NCI-H82 treated with DMSO at 0.1 percent for 48 hours (cell line): ENCODE data around the gene WWP2.
"Not testable (repeated sequence)": the region's sequence is repeated elsewhere in the genome, so short reads cannot be mapped to it uniquely, and the experiment has no call there.

Experiments used
- DNase-seq: peaks from one replicate; lab custom pipeline; 2025; ENCODE audit not compliant: unreplicated experiment; lab: John Stamatoyannopoulos, UW

Gene WWP2

DNA sequence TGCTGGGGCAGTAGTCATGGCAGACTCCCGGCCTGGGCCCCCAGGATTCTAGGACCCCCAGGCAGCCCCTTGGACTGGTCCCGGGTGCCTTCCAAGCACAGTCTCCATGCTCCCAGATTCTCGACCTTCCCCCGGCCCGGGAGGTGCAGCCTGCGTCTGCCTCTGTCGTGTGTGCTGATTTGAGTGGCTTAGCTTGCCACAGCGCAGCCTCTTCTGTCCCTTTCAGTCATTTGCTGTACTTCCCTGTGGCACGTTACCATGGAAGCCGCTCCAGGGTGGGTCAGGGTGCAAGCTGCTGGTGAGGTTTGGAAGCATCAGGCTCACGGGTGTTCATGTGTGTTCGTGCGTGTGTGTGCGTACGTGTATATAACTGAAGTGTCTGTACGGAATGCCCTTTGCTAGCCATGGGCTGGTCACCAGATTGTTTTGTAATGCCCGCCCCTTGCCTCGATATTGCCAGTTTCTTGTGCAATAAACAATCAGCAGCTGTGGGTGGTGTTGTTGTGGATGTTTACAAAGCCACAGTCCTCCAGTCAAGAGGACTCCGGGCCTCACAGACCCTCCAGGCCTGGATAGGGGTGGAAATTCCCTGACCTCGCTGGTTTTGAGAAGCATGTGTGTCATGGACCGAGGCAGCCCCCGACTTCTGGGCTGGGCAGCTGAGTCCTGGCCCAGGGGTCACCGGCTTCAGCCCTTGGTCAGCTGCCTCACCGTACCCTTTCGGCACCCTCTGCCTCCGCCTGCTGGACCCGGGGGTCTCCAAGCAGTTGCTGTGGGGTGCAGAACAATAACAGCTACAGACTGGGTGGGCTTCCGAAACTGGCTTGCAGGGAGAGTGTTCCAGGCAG, 179.3 kb downstream of the WWP2 start:
- no peak for DNase-seq

DNA sequence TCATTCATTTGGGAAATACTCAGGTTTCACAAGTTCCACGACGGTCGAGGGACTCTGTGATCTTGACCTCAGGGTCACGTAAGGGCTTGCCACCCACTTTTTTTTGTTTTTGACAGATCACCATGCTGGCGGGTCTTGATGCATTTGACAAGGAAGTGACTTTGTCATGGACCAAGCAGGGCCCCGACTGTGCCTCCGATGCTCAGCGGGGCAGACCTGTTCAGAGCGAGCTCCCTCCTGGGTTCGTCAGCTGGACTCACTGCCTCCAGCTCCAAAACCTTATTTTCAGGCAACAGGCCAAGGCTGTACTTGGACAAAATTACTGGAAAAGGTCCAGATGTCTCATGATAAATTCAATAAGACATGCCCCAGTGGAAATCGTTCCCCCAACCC, 180.0 kb downstream of the WWP2 start:
- DNase-seq, result no peak

DNA sequence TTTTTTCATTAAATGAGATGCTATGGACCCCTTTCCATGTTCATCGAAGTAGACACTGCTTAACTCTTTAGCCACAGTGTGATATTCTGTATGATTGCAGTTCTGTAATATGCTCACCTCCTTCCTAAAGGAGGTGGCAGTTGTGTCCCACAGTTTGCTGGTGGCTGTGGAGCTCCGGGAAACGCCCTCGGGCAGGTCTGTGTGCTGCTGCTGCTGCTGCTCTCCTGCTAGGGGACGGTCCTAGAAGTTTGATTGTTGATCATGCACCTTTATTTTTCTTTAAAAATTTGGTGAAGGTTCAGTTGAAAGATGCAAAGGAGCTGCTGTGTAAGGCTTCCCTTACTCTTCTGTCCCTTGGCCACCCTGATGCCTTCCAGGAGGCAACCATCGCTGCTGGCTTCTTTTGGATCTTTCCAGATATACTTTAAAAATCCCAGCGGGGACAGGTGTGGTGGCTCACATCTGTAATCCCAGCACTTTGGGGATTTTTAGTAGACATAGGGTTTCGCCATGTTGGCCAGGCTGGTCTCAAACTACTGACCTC, 180.6 kb downstream of the WWP2 start:
- no peak for DNase-seq

DNA sequence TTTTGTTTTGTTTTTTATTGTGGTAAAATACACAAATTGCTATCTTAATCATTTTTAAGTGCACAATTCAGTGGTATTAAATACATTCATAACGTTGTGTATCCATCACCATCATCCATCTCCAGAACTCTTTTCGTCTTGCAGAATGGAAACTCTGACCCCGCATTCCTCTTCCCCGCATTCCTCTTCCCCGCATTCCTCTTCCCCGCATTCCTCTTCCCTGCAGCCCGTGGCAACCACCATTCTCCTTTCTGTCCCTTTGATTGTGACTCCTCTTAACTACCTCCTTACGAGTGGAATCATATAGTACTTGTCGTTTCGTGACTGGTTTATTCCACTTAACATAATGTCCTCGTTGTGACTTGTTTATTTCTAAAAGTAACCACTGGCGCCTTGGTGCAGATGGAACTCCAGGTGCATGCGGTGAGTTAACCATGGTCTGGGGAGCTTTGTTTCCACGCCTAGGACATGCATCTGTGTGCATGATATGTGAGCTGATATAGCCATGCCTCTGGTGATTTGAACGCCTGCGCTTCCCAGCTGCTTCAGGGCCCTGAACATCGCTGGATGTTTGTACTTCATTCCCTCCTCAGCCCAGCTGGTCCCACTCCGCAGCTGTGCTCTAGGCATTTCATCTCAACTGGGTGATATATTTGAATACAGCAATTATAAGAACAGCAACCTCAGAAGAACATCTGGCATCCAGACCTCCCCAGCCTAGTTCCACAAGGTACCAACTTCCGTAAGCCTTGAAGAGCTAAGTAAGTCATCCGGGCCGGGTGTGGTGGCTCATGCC, 181.3 kb downstream of the WWP2 start:
- not testable (repeated sequence) for DNase-seq

DNA sequence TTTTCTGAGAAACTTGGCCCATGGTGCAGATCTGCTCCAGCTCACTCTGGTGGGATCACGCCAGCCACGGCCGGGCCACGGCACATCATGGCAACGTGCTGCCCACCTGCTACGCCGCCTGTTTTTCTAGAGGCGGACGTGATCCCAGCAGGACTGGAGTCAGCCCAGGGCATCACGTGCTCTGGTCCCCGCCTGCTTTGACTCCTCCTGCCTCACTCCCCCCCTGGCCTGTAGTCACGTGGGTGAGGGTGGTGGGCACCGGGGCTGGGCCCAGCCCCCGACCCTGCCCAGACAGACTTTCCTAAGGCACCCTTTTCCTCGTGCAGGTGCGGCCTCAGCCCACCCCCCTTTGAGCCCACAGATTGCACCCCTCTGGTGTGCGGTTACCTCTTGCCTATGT, 188.3 kb downstream of the WWP2 start:
- not testable (repeated sequence) for DNase-seq

DNA sequence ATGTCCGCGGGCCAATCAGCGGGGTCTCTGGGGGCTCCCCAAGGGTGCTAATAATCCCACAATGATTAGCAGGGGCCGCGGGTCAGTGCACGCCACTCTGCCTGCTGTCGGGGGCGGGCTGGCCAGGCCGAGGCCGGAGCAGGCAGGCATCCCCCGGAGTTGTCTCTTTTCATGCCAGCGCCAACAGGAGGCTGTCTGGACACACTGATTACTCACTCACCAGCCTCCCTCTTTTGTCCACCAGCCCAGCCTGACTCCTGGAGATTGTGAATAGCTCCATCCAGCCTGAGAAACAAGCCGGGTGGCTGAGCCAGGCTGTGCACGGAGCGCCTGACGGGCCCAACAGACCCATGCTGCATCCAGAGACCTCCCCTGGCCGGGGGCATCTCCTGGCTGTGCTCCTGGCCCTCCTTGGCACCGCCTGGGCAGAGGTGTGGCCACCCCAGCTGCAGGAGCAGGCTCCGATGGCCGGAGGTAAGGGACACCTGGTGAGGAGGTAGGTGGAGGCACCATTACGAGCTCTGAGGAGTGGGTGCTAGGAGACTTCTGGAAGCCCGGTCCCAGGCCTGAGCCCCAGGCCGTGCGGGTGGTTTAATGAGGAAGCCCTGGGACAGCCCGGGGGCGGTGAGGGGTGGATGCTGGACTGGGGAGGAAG, 189.0 kb downstream of the WWP2 start, which contains the start of gene CLEC18A:
TSS of gene CLEC18A (plus strand) at position 318 of the 655 bp plus-strand sequence. CDS start at position 351, 33 bp downstream.
- not testable (repeated sequence) for DNase-seq

DNA sequence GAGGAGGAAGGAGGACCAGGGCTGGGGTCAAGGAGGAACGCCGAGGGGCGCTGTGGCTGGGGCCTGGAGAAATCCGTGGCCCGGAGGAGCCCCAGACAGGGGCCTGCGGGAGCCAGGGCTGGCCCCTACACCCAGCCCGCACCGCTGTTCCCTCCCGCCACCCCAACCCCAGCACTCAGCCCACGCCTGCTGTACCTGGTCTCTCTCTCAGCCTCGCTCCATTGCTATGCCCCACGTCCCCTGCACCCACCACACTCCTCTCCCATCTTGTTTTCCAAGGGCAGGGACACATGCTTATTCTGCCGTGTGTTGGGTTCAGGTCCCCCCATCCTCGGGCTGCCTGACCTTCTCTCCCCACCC, 189.5 kb downstream of the WWP2 start:
- not testable (repeated sequence) for DNase-seq

DNA sequence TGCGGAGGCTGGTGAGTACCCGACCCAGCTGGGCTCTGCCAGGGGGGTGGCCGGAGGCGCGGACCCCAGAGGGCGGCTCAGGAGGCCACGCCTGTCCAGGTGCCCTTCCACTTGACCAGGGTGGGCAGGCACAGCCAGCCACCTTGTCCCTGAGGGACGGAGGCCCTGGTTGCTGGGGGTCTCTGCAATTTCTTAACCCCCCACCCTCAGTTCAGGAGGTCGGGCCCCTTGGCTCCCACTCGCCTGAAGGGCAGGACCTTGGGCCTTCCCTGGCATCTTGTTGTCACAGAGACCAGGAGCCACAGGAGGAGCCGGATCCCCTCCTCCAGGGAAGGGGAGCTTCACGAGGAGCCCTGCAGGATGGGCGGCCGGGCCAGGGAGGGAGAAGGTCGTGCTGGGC, 190.0 kb downstream of the WWP2 start:
- not testable (repeated sequence) for DNase-seq

DNA sequence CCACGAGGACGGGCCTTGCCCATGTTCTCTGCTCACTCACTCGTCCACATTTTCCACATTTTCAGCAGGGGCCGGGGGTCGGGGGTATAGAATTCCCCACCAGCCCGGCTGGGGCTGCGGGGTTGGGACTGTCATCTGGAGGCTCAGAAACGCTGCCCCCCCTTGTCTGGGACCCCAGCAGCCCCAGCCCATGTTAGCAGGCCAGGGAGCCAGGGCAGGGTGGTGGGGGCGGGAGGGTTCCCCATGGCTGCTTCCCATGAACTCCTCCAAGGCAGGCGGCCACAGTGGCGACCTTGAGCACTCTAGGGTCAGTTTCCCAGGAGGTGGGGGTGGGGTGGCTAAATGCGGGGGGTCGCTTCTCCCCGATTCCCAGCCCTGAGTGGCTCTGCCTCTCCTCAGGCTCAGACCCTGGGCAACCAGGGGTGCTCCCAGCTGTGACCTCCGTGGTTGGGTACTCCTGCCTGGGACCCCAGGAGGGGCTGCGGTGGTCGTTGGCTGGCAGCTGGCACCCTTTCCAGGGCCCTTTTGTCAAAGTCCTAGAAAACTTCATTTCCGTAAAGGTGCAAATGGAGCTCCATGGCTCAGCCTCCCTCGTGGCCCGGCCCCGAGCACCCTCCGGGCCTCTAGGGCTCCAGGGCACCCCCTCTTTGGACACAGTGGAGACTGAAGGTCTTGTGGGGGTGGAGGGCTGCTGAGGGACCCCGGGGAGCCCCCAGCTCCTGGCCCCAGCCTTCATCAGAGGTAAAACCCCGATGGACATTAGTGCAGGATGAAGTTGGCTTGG, 190.6 kb downstream of the WWP2 start:
- DNase-seq, result not testable (repeated sequence)

DNA sequence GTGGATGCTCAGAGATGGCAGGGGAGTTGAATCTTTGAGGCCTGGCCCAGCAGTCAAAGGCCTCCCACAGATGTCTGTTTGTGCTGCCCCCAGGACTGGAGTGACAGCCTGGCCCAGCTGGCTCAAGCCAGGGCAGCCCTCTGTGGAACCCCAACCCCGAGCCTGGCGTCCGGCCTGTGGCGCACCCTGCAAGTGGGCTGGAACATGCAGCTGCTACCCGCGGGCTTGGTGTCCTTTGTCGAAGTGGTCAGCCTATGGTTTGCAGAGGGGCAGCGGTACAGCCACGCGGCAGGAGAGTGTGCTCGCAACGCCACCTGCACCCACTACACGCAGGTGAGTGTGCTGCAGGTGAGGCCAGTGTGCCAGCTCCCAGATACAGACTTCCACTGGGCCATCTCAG, 192.1 kb downstream of the WWP2 start:
- DNase-seq, result not testable (repeated sequence)

DNA sequence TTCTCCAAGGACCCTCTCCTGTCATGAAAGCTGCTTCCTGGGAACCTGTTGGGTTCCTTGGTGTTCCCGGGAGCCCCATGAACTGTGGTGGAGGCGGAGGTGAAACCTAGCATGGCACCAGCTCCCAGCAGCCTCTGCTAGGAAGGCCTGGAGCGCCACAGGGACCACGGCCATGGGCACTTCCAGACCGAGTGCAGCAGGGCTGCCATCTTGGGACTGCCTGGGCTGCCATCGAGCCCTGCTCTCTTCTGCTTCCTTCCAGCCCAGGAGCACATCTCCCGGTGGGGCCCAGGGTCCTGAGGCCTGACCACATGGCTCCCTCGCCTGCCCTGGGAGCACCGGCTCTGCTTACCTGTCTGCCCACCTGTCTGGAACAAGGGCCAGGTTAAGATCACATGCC, 201.2 kb downstream of the WWP2 start:
- DNase-seq, result not testable (repeated sequence)

DNA sequence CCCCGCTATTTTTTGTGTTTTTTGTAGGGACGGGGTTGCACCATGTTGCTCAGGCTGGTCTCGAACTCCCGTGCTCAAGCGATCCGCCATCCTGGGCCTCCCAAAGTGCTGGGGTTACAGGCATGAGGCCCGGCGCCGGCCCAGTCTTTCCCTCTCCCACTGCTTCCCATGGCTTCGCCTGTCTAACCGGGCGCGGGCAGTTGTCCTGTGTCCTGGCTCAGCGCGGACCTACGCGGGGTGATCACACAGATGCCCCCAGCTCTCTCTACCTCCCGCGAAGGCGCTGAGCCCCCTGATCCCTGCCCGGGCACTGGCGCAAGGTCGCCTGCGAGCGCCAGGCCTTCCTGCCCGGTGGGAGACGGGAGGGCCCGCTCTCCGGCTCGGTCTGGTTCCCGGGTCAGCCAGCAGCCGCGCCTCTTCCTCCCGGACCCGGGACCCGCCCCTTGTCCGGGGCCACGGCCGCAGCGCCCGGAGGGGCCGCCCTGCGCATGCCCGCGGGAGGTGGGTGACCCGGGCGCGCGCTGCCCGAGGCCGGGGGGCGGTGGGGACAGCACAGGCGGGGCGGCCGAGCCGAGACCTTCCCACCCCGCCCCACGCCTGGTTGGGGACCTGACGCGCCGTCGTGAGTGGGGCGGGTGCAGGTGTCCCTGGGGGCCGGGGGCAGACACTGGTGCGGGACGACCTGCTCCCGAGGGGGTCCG, 203.0 kb downstream of the WWP2 start:
- DNase-seq, result not testable (repeated sequence)

DNA sequence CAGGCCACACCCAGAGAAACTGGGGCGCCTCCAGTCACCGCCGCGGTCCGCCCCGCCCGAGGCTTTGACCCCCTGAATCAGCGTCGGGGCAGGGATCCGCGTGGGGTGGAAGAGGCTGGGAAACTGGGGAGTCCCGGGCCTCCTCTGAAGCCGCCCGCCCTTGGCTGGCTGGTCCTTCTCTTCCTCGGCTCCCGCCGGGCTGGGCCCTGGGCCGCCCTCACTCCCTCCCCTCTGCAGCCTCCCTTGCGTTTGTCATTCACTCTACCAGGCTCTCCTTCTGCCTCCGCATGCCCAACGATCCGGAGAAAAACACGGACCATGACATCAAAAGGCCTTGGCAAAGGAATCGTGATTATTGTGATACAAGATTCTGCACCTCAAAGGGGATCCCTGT, 203.5 kb downstream of the WWP2 start:
- DNase-seq, result not testable (repeated sequence)

DNA sequence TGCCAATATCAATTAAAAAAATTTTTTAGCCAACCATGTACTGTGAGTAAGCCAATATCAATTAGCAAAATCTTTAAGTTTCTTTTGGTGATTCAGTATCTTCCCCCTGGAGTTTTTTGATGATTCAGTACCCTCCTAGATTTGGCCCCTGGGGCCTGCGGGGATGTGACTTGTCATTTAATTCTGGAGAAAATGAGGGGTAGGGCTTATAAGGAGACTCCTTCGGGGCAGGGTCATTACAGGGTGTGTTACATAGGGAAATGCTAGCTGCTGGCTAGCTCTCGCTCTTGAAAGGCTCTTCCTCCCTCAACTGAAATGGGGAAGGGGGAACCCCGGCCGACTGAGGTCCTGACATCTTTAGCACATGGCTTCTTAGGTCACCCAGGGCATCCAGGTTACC, 205.6 kb downstream of the WWP2 start:
- DNase-seq, result not testable (repeated sequence)

DNA sequence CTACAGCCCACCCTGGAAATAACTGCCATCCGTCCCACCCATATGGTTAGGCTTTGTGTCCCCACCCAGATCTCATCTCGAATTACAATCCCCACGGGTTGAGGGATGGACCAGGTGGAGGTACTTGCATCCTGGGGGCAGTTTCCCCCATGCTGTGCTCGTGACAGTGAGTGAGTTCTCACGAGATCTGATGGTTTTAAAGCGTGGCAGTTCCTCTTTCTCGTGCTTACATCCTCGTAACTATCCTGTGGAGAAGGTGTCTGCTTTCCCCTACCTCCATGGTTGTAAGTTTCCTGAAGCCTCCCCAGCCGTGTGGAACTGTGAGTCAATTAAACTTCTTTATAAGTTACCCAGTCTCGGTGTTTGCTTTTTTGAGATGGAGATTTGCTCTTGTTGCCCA, 206.0 kb downstream of the WWP2 start:
- not testable (repeated sequence) for DNase-seq

DNA sequence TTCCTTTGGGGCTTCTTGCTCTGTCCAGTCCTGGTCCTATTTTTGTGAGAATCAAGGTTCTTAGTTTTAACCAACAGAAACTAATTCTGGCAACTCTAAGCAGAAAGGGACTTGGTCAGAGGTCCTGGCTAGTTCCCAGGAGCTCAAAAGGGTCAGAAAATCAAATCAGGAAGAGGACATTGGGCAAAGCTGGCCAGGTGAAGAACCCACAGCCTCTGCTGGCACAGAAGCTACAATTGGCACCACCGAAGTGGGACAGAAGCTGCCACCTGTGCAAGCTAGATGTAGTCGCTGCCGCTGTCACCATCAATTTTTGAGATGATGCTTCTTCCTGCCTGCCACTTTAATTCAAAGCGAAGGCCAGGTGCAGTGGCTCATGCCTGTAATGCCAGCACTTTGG, 207.5 kb downstream of the WWP2 start:
- DNase-seq, result not testable (repeated sequence)

DNA sequence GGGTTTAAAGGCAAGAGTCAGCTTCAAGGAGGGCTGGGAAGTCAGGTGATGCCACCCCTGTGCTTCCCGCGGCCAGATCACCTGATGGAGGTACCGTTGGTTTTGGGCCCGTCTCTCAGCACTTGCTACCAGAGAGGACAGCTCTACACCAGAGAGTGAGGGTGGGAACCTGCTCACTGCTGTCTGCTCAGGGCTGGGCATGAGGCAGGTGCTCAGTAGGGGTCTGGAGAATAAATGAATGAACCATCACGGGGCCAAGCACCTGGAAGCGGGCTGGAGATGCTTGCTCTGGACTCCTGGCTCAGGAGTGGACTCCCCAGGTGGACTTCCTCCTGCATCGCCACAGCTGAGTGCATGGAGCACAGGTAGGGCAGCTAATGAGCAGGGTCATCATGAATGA, 210.0 kb downstream of the WWP2 start:
- not testable (repeated sequence) for DNase-seq

DNA sequence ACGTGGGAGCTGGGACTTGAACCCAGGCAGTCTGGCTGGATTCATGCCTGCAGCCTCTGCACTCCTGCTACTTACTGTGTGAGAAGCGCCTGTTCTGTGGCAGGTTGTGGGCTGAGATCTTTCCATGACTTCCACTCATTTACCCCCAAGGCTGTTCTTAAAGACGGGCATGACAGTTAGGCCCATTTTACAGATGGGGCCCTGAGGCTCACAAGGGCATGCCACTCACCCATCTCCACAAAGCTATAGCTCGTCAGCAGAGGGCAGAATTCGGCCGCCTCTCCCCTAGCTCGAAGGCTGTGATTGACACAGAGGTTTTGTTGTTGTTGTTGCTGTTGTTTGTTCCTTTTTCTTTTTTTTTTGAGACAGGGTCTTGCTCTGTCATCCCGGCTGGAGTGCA, 210.8 kb downstream of the WWP2 start:
- DNase-seq, result not testable (repeated sequence)

DNA sequence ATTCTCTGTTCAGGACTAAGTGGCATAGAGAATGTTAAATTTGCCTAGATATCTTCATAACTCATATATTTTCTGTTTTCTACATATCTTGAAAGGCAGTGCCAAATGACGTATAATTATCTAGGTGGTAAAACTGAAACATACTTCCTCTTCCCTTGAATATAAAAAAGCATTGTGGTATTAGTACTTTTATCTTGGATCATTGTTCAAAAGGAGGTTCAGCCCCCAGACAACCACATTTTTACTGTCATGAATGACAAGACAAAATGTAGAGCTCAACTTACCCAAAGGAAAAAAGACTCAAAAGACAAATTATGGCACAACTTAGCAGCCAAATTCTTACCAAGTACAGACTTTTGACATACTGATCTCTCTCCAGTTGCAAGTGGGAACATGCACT, 223.1 kb downstream of the WWP2 start:
- not testable (repeated sequence) for DNase-seq
